CD4-positive, alpha-beta T cell treated with Interleukin-4 for 4 hours (primary cell): Measurements from ENCODE around the gene NUDT14.

Experiments used
- DNase-seq: peaks from one replicate; pipeline ENCODE4 v3.0.0-alpha.2; 2020

The NUDT14 gene

DNA sequence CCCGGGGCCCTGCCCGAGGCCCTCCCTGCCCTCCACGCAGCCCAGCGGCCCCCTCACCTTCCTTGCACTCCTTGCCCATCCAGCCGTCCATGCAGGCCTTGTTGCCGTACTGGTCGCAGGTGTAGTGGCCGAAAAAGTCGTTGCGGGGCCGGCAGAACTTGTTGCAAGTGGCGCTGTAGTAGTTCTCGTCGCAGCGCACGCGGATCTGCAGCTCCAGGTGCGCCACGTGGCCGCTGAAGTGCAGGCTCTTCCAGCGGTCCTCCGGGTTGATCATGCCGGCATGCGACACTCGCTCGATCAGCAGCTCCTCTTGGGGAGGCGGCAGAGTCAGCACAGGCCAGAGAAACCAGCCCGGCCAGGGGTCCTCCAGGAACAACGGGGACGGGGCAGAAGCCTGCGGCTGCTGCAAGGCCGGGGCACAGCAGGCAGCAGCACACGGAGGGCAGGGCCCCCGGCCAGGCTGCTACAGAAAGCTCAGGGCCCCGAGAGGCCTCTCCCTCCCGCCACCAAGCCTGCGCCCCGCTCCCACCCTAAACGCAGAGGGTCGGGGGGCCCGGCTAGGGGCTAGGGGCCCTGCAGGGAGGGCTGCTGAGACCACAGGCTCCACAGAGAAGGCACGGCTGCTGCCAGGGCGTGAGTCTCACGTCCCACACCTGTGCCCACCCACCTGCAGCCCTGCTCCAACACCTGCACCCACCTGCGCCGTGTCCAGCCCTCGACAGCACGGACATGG lies 25.3 kb downstream of the NUDT14 start:
- no peak for DNase-seq

- DNase-seq: no peak
These were observed 26.0 kb downstream of the NUDT14 start for GRCh38 chr14:105155071-105155651.

DNA sequence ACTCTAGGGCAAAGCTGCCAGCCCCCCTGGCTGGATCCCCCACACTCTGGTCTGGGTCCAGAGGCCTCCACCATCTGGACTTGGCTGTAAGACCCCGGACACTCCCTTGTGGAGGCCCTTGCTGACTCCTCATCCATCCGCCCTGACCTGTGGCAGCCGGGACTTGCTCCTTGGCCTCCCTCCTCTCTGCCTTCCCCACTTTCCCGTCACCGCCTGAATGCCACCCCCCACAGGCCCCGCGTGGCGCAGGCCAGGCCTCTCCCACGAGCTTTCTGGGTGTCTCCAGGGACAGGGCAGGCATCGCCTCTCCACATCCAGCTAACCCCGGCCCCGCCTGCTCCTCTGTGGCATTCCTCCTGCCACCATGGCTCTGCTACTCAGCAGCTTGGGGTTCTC lies 26.6 kb downstream of the NUDT14 start:
- no peak for DNase-seq

GRCh38 chr14:105153739-105154475 lies 27.2 kb downstream of the NUDT14 start:
- no peak for DNase-seq

- no peak for DNase-seq
These were observed 27.8 kb downstream of the NUDT14 start for GRCh38 chr14:105153331-105153731.

DNA sequence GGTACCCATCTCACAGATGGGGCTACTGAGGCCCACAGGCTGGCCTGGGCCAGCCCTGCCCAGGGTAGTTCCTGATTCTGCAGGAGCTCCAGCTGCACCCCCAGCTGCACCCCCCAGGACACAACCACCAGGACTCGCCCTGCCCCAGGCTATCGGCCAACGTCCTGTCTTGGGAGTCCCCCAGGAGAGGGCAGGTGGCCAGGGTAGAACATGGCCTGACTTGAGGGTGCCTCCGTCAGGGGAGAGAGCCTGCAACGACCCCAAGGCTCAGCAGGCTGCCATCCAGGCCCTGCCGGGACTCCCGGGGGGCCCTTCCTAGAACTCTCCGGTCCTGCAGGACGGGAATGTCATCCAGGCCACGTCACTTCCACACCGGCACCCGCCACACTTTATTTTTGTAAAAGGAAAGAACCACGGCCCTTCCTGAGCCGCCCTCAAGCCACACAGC lies 28.3 kb downstream of the NUDT14 start:
- DNase-seq: no peak

DNA sequence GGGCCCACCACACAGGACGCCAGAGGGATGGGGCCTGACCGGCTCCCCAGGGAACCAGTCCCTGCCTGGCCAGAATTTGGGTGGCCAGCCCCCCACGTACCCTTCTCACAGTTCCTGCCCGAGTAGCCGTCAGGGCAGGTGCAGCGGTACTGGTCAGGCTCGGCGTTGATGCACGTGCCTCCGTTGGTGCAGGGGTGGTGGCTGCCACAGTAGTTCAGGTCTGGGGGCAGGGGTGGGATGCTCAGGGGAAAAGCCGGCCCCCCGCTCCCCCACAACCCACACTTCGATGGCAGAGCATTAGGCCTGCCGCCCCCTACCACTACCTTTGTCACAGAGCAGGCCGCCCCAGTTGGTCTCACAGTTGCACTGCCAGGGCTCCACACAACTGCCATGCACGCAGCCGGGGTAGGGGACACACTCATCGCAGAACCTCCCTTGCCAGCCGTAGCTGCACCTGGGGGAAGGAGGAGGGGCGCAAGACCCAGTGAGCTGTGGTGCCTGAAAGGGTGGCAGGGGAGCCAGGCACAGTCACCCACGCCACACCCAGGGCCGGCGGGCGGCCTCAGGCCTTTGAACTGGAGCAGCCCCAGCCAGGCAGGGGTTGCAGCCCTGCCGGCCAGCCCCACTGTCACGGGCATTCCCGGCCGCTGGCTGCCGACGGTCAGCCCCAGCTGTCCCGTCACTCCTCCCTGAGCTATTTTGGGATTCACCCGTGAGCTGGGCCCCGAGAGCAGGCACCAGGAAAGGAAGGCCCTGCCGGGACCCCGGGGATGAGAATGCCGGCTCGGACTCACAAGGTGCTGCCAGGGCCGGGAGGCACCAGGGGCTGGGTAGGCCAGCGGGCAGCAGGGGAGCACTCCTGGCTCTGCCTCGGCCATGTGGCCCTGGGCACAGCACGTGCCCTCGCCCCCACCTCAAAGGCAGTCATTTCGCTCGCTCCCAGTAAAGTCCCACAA lies 29.0 kb downstream of the NUDT14 start:
- DNase-seq: no peak

DNA sequence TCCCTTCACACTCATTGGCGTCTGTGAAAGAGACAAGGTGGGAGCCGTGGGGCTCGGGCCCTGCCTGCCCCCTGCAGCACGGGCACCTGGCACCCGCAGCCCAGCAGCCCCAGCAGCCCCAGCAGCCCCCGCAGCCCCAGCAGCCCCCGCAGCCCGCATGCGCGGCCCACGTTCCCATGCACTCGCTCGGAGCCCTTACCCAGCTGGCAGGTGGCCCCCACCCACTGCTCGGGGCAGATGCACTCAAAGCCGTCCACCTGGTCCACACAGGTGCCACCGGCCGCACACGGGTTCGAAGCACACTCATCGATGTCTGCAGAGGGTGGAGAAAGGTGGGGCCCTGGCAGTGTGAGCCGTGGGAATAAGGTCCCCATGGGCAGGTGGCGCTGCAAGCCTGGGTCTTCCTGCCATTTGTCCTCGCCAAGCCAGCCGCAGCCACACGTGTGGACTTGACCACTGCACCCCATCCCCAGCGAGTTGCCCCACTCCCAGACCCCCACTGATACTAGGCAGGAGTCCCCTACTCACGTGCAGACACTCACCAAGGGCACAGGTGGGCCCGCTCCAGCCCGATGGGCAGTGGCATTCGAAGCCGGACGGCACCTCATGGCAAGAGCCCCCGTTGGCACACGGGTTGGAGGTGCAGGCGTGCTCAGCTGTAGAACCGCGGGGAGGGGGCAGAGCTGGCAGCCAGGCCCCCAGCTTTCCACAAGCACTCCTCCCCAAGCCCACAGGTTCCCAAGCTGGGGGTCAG lies 29.9 kb downstream of the NUDT14 start:
- DNase-seq: no peak

- DNase-seq: no peak
These were observed 30.6 kb downstream of the NUDT14 start for GRCh38 chr14:105150368-105151083.

- no peak for DNase-seq
These were observed 31.1 kb downstream of the NUDT14 start for GRCh38 chr14:105150026-105150367.

GRCh38 chr14:105149146-105149781 lies 31.8 kb downstream of the NUDT14 start:
- DNase-seq: no peak

GRCh38 chr14:105148604-105149145 lies 32.4 kb downstream of the NUDT14 start:
- no peak for DNase-seq

GRCh38 chr14:105147671-105148603 lies 33.2 kb downstream of the NUDT14 start:
- no peak for DNase-seq

DNA sequence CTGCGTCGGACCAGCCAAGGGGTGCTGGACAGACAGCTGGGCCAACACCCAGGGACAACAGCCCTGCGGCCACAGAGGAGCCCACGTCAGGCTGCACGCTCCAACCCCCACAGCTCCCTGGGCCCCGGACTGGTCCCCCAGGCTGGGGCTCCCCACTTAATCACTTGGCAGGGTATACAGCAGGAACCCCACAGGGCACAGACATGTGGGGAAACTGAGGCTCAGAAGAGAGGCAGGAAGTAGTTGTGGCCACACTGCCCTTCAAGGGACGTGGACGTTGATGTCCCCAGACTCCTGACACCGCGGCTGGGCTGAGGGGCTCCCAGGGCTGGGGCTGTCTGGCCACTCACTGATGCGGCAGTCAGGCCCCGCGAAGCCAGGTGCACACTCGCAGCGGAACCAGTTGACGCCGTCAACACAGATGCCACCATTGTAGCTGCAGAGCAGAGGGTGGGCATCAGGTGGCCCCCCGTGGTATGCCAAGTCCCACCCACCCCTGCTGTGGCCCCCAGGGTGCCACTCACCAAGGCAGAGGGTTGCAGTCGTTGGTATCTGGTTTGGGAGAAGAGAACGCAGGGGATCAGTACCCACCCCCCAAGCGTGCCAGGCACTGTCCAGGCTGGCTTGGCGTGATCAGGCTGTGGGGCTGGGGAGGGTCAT lies 34.0 kb downstream of the NUDT14 start:
- DNase-seq: no peak

- DNase-seq: no peak
These were observed 34.7 kb downstream of the NUDT14 start for GRCh38 chr14:105146181-105146975.

DNA sequence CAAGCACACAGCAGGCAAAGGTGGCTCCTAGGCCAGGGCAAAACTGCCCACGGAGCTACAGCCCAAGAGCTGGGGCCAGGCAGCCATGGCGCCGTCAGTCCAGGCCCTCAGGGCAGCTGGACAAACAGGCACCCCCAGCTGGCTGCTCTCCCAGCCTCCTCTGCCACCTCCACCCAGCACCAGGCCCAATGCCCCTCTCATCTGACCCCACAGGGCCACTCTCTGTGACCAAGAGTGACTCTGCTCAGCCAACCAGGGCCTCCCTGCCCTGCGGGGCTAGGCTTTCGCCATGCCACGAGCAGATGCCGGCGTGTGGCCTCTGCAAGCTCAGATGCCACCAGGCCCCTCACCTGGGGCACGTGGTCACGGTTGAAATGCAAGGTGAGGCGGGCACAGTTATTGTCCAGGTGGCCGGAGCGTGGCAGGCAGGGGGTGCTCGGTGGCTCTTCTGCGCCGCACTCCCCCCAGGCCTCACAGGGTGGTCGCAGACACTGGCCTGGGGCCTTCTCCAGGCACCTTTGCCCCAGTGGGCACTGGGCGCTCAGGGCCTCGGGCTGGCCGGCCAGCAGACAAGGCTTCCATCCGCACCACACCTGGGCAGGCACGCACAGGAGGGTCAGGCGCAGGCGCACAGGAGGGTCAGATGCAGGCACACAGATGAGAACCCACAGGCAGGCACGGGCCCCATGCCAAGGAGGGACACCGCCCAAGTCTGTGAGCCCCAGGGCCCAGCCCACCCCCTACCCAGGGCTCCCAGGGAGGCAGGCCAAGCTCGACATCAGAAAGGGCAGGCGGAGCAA lies 35.5 kb downstream of the NUDT14 start:
- DNase-seq: no peak
